WTC11 (cell line): ENCODE results near the gene PRKAG2. TPM values are rescaled to one million over a fixed set of nuclear protein-coding genes. Genes with fewer than 3 reads are reported as not detected.
A peak's percentile ranks its signal among the peaks of the same experiment; 100 is the strongest.

ENCODE experiments used
- ATAC-seq: fragments of 200-7000 bp; cut with Tn5 transposase; 2 replicates; pipeline ENCODE4 v1.10.0; 2021; ENCODE audit warnings: mild to moderate bottlenecking, moderate library complexity
- CTCF ChIA-PET: fragments of 300-600 bp; sonication (Branson Sonifier 250); formaldehyde crosslinking; loops from one replicate; lab custom pipeline; 2021; ENCODE audit warnings: antibody characterized with exemption; lab: Charles Lee
- POLR2A ChIA-PET: fragments of 350-600 bp; sonication (Branson Sonifier 250); formaldehyde crosslinking; loops from one replicate; lab custom pipeline; 2021; ENCODE audit warnings: antibody characterized with exemption; lab: Charles Lee
- DNase-seq: peaks from one replicate; pipeline ENCODE4 v3.0.0; 2021; ENCODE audit warnings: low spot score
- H3K27ac Mint-ChIP-seq: 2 replicates; pipeline ENCODE4 v1.8.0; 2021; ENCODE audit warnings: mixed read lengths
- H3K27me3 Mint-ChIP-seq: 2 replicates; pipeline ENCODE4 v1.8.0; 2021; ENCODE audit warnings: low read depth, mild to moderate bottlenecking, moderate library complexity, mixed read lengths
- H3K36me3 Mint-ChIP-seq: 2 replicates; pipeline ENCODE4 v1.8.0; 2021; ENCODE audit warnings: mixed read lengths
- H3K4me1 Mint-ChIP-seq: 2 replicates; pipeline ENCODE4 v1.8.0; 2022; ENCODE audit warnings: mixed read lengths
- H3K4me3 Mint-ChIP-seq: 2 replicates; pipeline ENCODE4 v1.8.0; 2021; ENCODE audit warnings: mild to moderate bottlenecking, moderate library complexity, mixed read lengths
- H3K9me3 Mint-ChIP-seq: 2 replicates; pipeline ENCODE4 v1.8.0; 2021; ENCODE audit warnings: mixed read lengths
- AR ChIP-seq: fragments of 250-450 bp; sonication (Bioruptor Pico); IDR thresholded peaks from 2 replicates; pipeline ENCODE4 v1.9.0; 2021; ENCODE audit warnings: mild to moderate bottlenecking
- ATF3 ChIP-seq: sonication (generic); formaldehyde crosslinking; conservative IDR thresholded peaks from 2 replicates; pipeline ENCODE4 v1.8.1; 2022; ENCODE audit warnings: mild to moderate bottlenecking, missing genetic modification reagents
- CBFB ChIP-seq: sonication (generic); formaldehyde crosslinking; IDR thresholded peaks from 2 replicates; pipeline ENCODE4 v1.8.1; 2022; ENCODE audit warnings: mild to moderate bottlenecking, low read depth, missing genetic modification reagents
- E2F1 ChIP-seq: sonication (generic); formaldehyde crosslinking; IDR thresholded peaks from 2 replicates; pipeline ENCODE4 v1.8.0; 2022; ENCODE audit warnings: mild to moderate bottlenecking, missing genetic modification reagents
- FOXJ3 ChIP-seq: sonication (generic); formaldehyde crosslinking; IDR thresholded peaks from 2 replicates; pipeline ENCODE4 v1.9.0; 2021; ENCODE audit warnings: missing genetic modification reagents, mild to moderate bottlenecking, borderline replicate concordance
- FOXK1 ChIP-seq: sonication (generic); formaldehyde crosslinking; IDR thresholded peaks from 2 replicates; pipeline ENCODE4 v1.8.0; 2022; ENCODE audit warnings: mild to moderate bottlenecking, moderate library complexity, missing genetic modification reagents
- HMGXB4 ChIP-seq: sonication (generic); formaldehyde crosslinking; IDR thresholded peaks from 2 replicates; pipeline ENCODE4 v1.8.1; 2023; ENCODE audit warnings: mild to moderate bottlenecking, moderate library complexity, missing genetic modification reagents
- IRF1 ChIP-seq: sonication (generic); formaldehyde crosslinking; IDR thresholded peaks from 2 replicates; pipeline ENCODE4 v1.8.0; 2023; ENCODE audit warnings: missing genetic modification reagents
- KAT7 ChIP-seq: sonication (generic); formaldehyde crosslinking; IDR thresholded peaks from 2 replicates; pipeline ENCODE4 v1.8.1; 2023; ENCODE audit warnings: missing genetic modification reagents, mild to moderate bottlenecking, borderline replicate concordance
- MYBL2 ChIP-seq: sonication (generic); formaldehyde crosslinking; IDR thresholded peaks from 2 replicates; pipeline ENCODE4 v1.8.1; 2023; ENCODE audit warnings: mild to moderate bottlenecking, moderate library complexity, missing genetic modification reagents
- NFYB ChIP-seq: sonication (generic); formaldehyde crosslinking; conservative IDR thresholded peaks from 2 replicates; pipeline ENCODE4 v1.8.0; 2022; ENCODE audit warnings: low read depth, missing genetic modification reagents
- NR2C2 ChIP-seq: sonication (generic); formaldehyde crosslinking; IDR thresholded peaks from 2 replicates; pipeline ENCODE4 v1.8.0; 2022; ENCODE audit warnings: mild to moderate bottlenecking, missing genetic modification reagents
- NR3C1 ChIP-seq: sonication (generic); formaldehyde crosslinking; conservative IDR thresholded peaks from 2 replicates; pipeline ENCODE4 v1.8.1; 2023; ENCODE audit warnings: low read depth, mild to moderate bottlenecking, missing genetic modification reagents
- PREB ChIP-seq: sonication (generic); formaldehyde crosslinking; IDR thresholded peaks from 2 replicates; pipeline ENCODE4 v1.8.1; 2022; ENCODE audit warnings: mild to moderate bottlenecking, missing genetic modification reagents, moderate library complexity, borderline replicate concordance
- PRRX2 ChIP-seq: fragments of 250-450 bp; sonication (Bioruptor Pico); IDR thresholded peaks from 2 replicates; pipeline ENCODE4 v1.8.0; 2021; ENCODE audit warnings: mild to moderate bottlenecking
- RELA ChIP-seq: sonication (generic); formaldehyde crosslinking; IDR thresholded peaks from 2 replicates; pipeline ENCODE4 v1.8.1; 2022; ENCODE audit warnings: missing genetic modification reagents, mild to moderate bottlenecking, borderline replicate concordance
- RORB ChIP-seq: fragments of 250-450 bp; sonication (Bioruptor Pico); IDR thresholded peaks from 2 replicates; pipeline ENCODE4 v1.9.0; 2021; ENCODE audit warnings: mild to moderate bottlenecking
- TCF7 ChIP-seq: sonication (generic); formaldehyde crosslinking; IDR thresholded peaks from 2 replicates; pipeline ENCODE4 v1.8.0; 2022; ENCODE audit warnings: mild to moderate bottlenecking, low read depth, missing genetic modification reagents, moderate library complexity
- USF1 ChIP-seq: sonication (generic); formaldehyde crosslinking; IDR thresholded peaks from 2 replicates; pipeline ENCODE4 v1.8.0; 2022; ENCODE audit warnings: mild to moderate bottlenecking, missing genetic modification reagents
- ZBTB21 ChIP-seq: sonication (generic); formaldehyde crosslinking; IDR thresholded peaks from 2 replicates; pipeline ENCODE4 v1.8.1; 2023; ENCODE audit warnings: mild to moderate bottlenecking, missing genetic modification reagents, borderline replicate concordance
- ZBTB43 ChIP-seq: sonication (generic); formaldehyde crosslinking; IDR thresholded peaks from 2 replicates; pipeline ENCODE4 v1.8.1; 2023; ENCODE audit warnings: mild to moderate bottlenecking, missing genetic modification reagents
- ZNF121 ChIP-seq: sonication (generic); formaldehyde crosslinking; IDR thresholded peaks from 2 replicates; pipeline ENCODE4 v1.8.0; 2023; ENCODE audit warnings: missing genetic modification reagents
- ZNF138 ChIP-seq: sonication (generic); formaldehyde crosslinking; conservative IDR thresholded peaks from 2 replicates; pipeline ENCODE4 v1.8.1; 2022; ENCODE audit warnings: mild to moderate bottlenecking, moderate library complexity, missing genetic modification reagents
- ZNF396 ChIP-seq: fragments of 250-450 bp; sonication (Bioruptor Pico); IDR thresholded peaks from 2 replicates; pipeline ENCODE4 v1.8.0; 2021; ENCODE audit warnings: mild to moderate bottlenecking, moderate library complexity, borderline replicate concordance
- total RNA-seq: library from RNA; stranded (reverse); gene quantifications from 3 replicates; pipeline ENCODE4 v1.2.3, GENCODE V29; 2021

PRKAG2 gene
- total RNA-seq, 1 experiment from 2014 or later, result 20.3 TPM

GRCh38 chr7:151721236-151721635 is 155.7 kb downstream of the PRKAG2 start:
- ChIA-PET POLR2A (no interaction called here), CTCF (no interaction called here)
- Mint-ChIP-seq H3K4me3 (no peak overlapping the region), H3K27ac (no peak overlapping the region), H3K36me3 (no peaks in the 10 kb centered on the region), H3K9me3 (0 out of 2 replicates have a peak, but pooled peaks cover 3% of the 10 kb centered on the region), H3K27me3 (no peaks in the 10 kb centered on the region), H3K4me1 (peaks cover 4% of the 10 kb centered on the region)
- ATAC-seq (no peak), DNase-seq (no peak)
- TF ChIP-seq ATF3 (CRISPR knock-in tag) (no peak), PREB (no peak), FOXK1 (CRISPR knock-in tag) (no peak), CBFB (no peak), NFYB (CRISPR knock-in tag) (no peak)

GRCh38 chr7:151720280-151720679 is 156.6 kb downstream of the PRKAG2 start:
- Mint-ChIP-seq H3K4me1 (peaks cover 4% of the 10 kb centered on the region), H3K27ac (peak overlapping the region; percentile 68; the same call in 1 of the 2 replicates), H3K9me3 (0 out of 2 replicates have a peak, but pooled peaks cover 3% of the 10 kb centered on the region), H3K27me3 (no peaks in the 10 kb centered on the region), H3K4me3 (no peak overlapping the region), H3K36me3 (no peaks in the 10 kb centered on the region)
- ATAC-seq, result no peak
- TF ChIP-seq NR3C1 (no peak), NR2C2 (CRISPR knock-in tag) (no peak), MYBL2 (CRISPR knock-in tag) (no peak), ZNF121 (CRISPR knock-in tag) (no peak), ZNF138 (CRISPR knock-in tag) (no peak), PRRX2 (CRISPR knock-in tag) (no peak), ZBTB21 (no peak), FOXJ3 (no peak), ZNF396 (CRISPR knock-in tag) (no peak), KAT7 (no peak), RORB (CRISPR knock-in tag) (no peak), IRF1 (CRISPR knock-in tag) (no peak)
- no peak for DNase-seq
- CTCF ChIA-PET, result no interaction called here
- POLR2A ChIA-PET, result no interaction called here

GRCh38 chr7:151719897-151720242 is 157.0 kb downstream of the PRKAG2 start:
- H3K4me1 Mint-ChIP-seq, result peaks cover 4% of the 10 kb centered on the region
- H3K27ac Mint-ChIP-seq, result peak overlapping the region; percentile 68; the same call in 1 of the 2 replicates
- no peaks in the 10 kb centered on the region for H3K27me3 Mint-ChIP-seq
- ATAC-seq (no peak), DNase-seq (no peak)
- POLR2A ChIA-PET, result no interaction called here
- H3K9me3 Mint-ChIP-seq, result 0 out of 2 replicates have a peak, but pooled peaks cover 3% of the 10 kb centered on the region
- no peaks in the 10 kb centered on the region for H3K36me3 Mint-ChIP-seq
- CTCF ChIA-PET, result no interaction called here
- H3K4me3 Mint-ChIP-seq, result no peak overlapping the region
- no peak for TF ChIP-seq HMGXB4 (CRISPR knock-in tag)
- no peak for TF ChIP-seq RELA (CRISPR knock-in tag)
- TF ChIP-seq AR, result no peak
- TF ChIP-seq IRF1 (CRISPR knock-in tag), result no peak
- no peak for TF ChIP-seq E2F1
- TF ChIP-seq FOXJ3, result no peak
- no peak for TF ChIP-seq TCF7 (CRISPR knock-in tag)
- no peak for TF ChIP-seq USF1 (CRISPR knock-in tag)
- TF ChIP-seq ZBTB43 (CRISPR knock-in tag), result no peak
